KMS-11 (cell line): ENCODE measurements around the gene DDX18.

Experiments
- H2AFZ ChIP-seq: fragments of 200-600 bp; sonication (generic); 2 replicates; pipeline ENCODE4 v1.6.1; 2016; ENCODE audit warnings: antibody characterized with exemption, mixed run types, low read depth
- H3K27ac ChIP-seq: fragments of 200-600 bp; sonication (generic); 2 replicates; pipeline ENCODE4 v1.6.1; 2016; ENCODE audit warnings: mild to moderate bottlenecking, mixed run types
- H3K27me3 ChIP-seq: fragments of 200-600 bp; sonication (generic); 2 replicates; pipeline ENCODE4 v1.6.1; 2017; ENCODE audit warnings: mild to moderate bottlenecking, low read depth, mixed run types, moderate library complexity; ENCODE audit not compliant: insufficient read depth
- H3K36me3 ChIP-seq: fragments of 200-600 bp; sonication (generic); 2 replicates; pipeline ENCODE4 v1.6.1; 2017; ENCODE audit warnings: mild to moderate bottlenecking, mixed run types; ENCODE audit not compliant: insufficient read depth
- H3K4me1 ChIP-seq: fragments of 200-600 bp; sonication (generic); 2 replicates; pipeline ENCODE4 v1.6.1; 2016; ENCODE audit warnings: mild to moderate bottlenecking, low read depth, mixed run types; ENCODE audit not compliant: poor library complexity, severe bottlenecking
- H3K4me2 ChIP-seq: fragments of 200-600 bp; sonication (generic); 2 replicates; pipeline ENCODE4 v1.7.0; 2016; ENCODE audit warnings: mild to moderate bottlenecking, mixed run types
- H3K4me3 ChIP-seq: fragments of 200-600 bp; sonication (generic); IDR thresholded peaks from 2 replicates; pipeline ENCODE4 v1.6.1; 2017; ENCODE audit warnings: low read depth, low read length, mixed read lengths; ENCODE audit not compliant: insufficient read depth
- H3K79me2 ChIP-seq: fragments of 200-600 bp; sonication (generic); 2 replicates; pipeline ENCODE4 v1.6.1; 2016; ENCODE audit warnings: low read depth, mixed run types; ENCODE audit not compliant: insufficient read depth
- H3K9ac ChIP-seq: fragments of 200-600 bp; sonication (generic); 2 replicates; pipeline ENCODE4 v1.6.1; 2016; ENCODE audit warnings: mild to moderate bottlenecking, mixed run types
- H4K20me1 ChIP-seq: fragments of 200-600 bp; sonication (generic); 2 replicates; pipeline ENCODE4 v1.6.1; 2016; ENCODE audit warnings: mild to moderate bottlenecking, mixed run types; ENCODE audit not compliant: insufficient read depth
- CTCF ChIP-seq: fragments of 200-600 bp; sonication (generic); conservative IDR thresholded peaks from 2 replicates; pipeline ENCODE4 v1.6.1; 2017; ENCODE audit warnings: low read depth, mild to moderate bottlenecking, antibody characterized with exemption, low read length, moderate library complexity, mixed read lengths

The DDX18 gene

DNA sequence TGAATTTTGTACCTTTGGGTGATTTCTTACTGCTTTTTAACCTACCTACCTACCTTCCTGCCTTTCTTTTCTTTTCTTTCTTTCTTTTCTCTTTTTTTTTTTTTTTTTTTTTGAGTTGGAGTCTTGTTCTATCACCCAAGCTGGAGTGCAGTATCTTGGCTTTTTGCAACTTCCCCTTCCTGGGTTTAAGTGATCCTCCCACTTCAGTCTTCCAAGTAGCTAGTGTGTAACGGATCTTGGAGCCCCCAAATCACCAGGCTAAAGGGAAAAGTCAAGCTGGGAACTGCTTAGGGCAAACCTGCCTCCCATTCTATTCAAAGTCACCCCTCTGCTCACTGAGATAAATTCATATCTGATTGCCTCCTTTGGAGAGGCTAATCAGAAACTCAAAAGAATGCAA lies 61.3 kb downstream of the DDX18 start:
- Histone ChIP-seq H3K9ac (no peak overlapping the region), H2AFZ (no peak overlapping the region), H3K27me3 (no peaks in the 10 kb centered on the region), H3K36me3 (no peaks in the 10 kb centered on the region), H3K4me1 (no peaks in the 10 kb centered on the region), H3K4me3 (no peak overlapping the region), H4K20me1 (no peaks in the 10 kb centered on the region), H3K4me2 (no peak overlapping the region), H3K27ac (no peak overlapping the region), H3K79me2 (no peaks in the 10 kb centered on the region)
- TF ChIP-seq CTCF, result no peak

DNA sequence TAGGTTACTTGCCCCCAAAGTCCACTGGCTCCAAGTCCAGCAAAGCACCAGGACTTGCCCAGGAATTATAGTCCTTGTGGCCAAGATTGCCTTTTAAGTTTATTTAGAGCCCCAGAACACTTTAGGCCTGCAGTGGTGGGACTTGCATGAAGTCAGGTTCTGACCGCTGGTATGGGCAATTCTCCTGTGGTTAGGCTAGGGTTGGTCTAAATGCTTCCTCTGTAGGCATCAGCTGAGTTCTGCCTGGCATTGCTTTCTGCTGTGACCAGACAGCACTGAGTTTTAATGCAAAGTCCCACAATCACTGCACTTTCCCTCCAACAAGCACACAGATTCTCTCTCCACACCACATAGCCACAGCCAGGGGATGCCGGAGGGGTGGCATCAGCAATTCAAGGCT lies 64.5 kb downstream of the DDX18 start:
- Histone ChIP-seq H3K4me3 (no peak overlapping the region), H3K9ac (no peak overlapping the region), H3K79me2 (no peaks in the 10 kb centered on the region), H3K36me3 (no peaks in the 10 kb centered on the region), H3K4me1 (no peaks in the 10 kb centered on the region), H3K27me3 (no peaks in the 10 kb centered on the region), H2AFZ (no peak overlapping the region), H4K20me1 (no peaks in the 10 kb centered on the region), H3K27ac (no peak overlapping the region), H3K4me2 (no peak overlapping the region)
- no peak for TF ChIP-seq CTCF
